B cell (primary cell): ENCODE measurements around the gene NPTXR. TPM values are rescaled to one million over a fixed set of nuclear protein-coding genes. Genes with fewer than 3 reads are reported as not detected.

Experiments
- ATAC-seq: fragments of 200-7000 bp; cut with Tn5 transposase; one replicate; pipeline ENCODE4 v1.10.0; 2021; ENCODE audit warnings: low read depth, mild to moderate bottlenecking, moderate number of reproducible peaks, moderate library complexity
- CTCF ChIA-PET: fragments of 350-600 bp; sonication (Branson Sonifier 250); formaldehyde crosslinking; loops from one replicate; lab custom pipeline; 2021; ENCODE audit warnings: antibody characterized with exemption, inconsistent platforms; lab: Charles Lee
- POLR2A ChIA-PET: fragments of 350-600 bp; sonication (Branson Sonifier 250); formaldehyde crosslinking; loops from one replicate; lab custom pipeline; 2021; ENCODE audit warnings: antibody characterized with exemption; lab: Charles Lee
- DNase-seq: peaks from one replicate; pipeline ENCODE4 v3.0.0; 2013
- H2AFZ ChIP-seq: 2 replicates; pipeline ENCODE4 v1.6.1; 2012; ENCODE audit warnings: mild to moderate bottlenecking, low read depth, low read length; ENCODE audit not compliant: insufficient read depth, poor library complexity, severe bottlenecking
- H3K27ac ChIP-seq, 2 donors: 1 replicate in 1 of 2; 2 replicates in 1 of 2; pipeline ENCODE4 v1.5.1; 2012 to 2013; ENCODE audit warnings: low read length in 2 of 2, mild to moderate bottlenecking in 2 of 2, moderate library complexity in 1 of 2
- H3K27me3 ChIP-seq, 4 experiments: fragments of 200-600 bp in 1 of 4; sonication (generic) in 1 of 4; replicated peaks in 1 of 4; 1 replicate in 2 of 4; 2 replicates in 2 of 4; pipeline versions ENCODE4 v1.6.1 to v1.7.0; 2013 to 2016; ENCODE audit warnings: low read length in 3 of 4, mild to moderate bottlenecking in 2 of 4, mixed read lengths in 1 of 4, moderate library complexity in 1 of 4; ENCODE audit not compliant: insufficient read depth in 4 of 4, control insufficient read depth in 3 of 4; ENCODE audit errors: control extremely low read depth in 1 of 4
- H3K36me3 ChIP-seq, 2 experiments: replicated peaks in 1 of 2; 1 replicate in 1 of 2; 2 replicates in 1 of 2; pipeline versions ENCODE4 v1.6.1 to v1.7.1; 2013; ENCODE audit warnings: low read length in 1 of 2; ENCODE audit not compliant: insufficient read depth in 2 of 2, control insufficient read depth in 1 of 2; ENCODE audit errors: control extremely low read depth in 1 of 2, extremely low read depth in 1 of 2
- H3K4me1 ChIP-seq, 2 donors: fragments of 200-600 bp in 1 of 2; sonication (generic) in 1 of 2; 1 replicate in 1 of 2; 2 replicates in 1 of 2; pipeline versions ENCODE4 v1.5.1 to v1.6.1; 2013 to 2017; ENCODE audit warnings: low read length in 2 of 2; ENCODE audit not compliant: control insufficient read depth in 2 of 2, insufficient read depth in 2 of 2
- H3K4me2 ChIP-seq: replicated peaks from 2 replicates; pipeline ENCODE3; 2012; ENCODE audit warnings: mild to moderate bottlenecking, low read depth, low read length; ENCODE audit not compliant: poor library complexity, severe bottlenecking
- H3K4me3 ChIP-seq, 5 experiments: fragments of 200-600 bp in 1 of 5; sonication (generic) in 1 of 5; 1 replicate in 3 of 5; 2 replicates in 2 of 5; pipeline versions ENCODE4 v1.5.1 to v1.7.0; 2011 to 2016; ENCODE audit warnings: low read length in 4 of 5, mild to moderate bottlenecking in 4 of 5, low read depth in 2 of 5, control low read depth in 1 of 5, moderate library complexity in 1 of 5; ENCODE audit not compliant: insufficient read depth in 1 of 5; ENCODE audit errors: control extremely low read depth in 1 of 5, extremely low read depth in 1 of 5
- H3K79me2 ChIP-seq: fragments of 200-600 bp; sonication (generic); one replicate; pipeline ENCODE4 v1.6.0; 2016; ENCODE audit warnings: low read length; ENCODE audit not compliant: control insufficient read depth, insufficient read depth
- H3K9ac ChIP-seq: fragments of 200-600 bp; sonication (generic); 2 replicates; pipeline ENCODE4 v1.6.1; 2017; ENCODE audit warnings: mild to moderate bottlenecking, low read length, moderate library complexity
- H3K9me3 ChIP-seq, 3 donors: one replicate each; pipeline versions ENCODE4 v1.6.1 to v1.7.1; 2013; ENCODE audit warnings: low read length in 2 of 3; ENCODE audit not compliant: control insufficient read depth in 2 of 3, insufficient read depth in 1 of 3; ENCODE audit errors: control extremely low read depth in 1 of 3
- H4K20me1 ChIP-seq: 2 replicates; pipeline ENCODE4 v1.6.0; 2012; ENCODE audit warnings: mild to moderate bottlenecking, low read length; ENCODE audit not compliant: insufficient read depth, control insufficient read depth, poor library complexity, severe bottlenecking
- H3K27ac Mint-ChIP-seq: one replicate; pipeline ENCODE4 v1.8.0; 2021; ENCODE audit warnings: mixed read lengths
- H3K27me3 Mint-ChIP-seq: one replicate; pipeline ENCODE4 v1.8.0; 2021; ENCODE audit warnings: mixed read lengths
- H3K4me1 Mint-ChIP-seq: one replicate; pipeline ENCODE4 v1.8.0; 2021; ENCODE audit warnings: mixed read lengths
- H3K4me3 Mint-ChIP-seq: one replicate; pipeline ENCODE4 v1.8.0; 2021; ENCODE audit warnings: mixed read lengths
- H3K9me3 Mint-ChIP-seq: one replicate; pipeline ENCODE4 v1.8.0; 2022; ENCODE audit warnings: mixed read lengths; ENCODE audit not compliant: insufficient read depth
- CTCF ChIP-seq: fragments of 200-600 bp; IDR thresholded peaks from one replicate; pipeline ENCODE4 v1.8.0; 2022; ENCODE audit warnings: antibody characterized with exemption, mild to moderate bottlenecking
- EZH2 ChIP-seq: IDR thresholded peaks from 2 replicates; pipeline ENCODE4 v1.6.1; 2012; ENCODE audit warnings: borderline replicate concordance, low read depth, mild to moderate bottlenecking, moderate library complexity, low read length; ENCODE audit not compliant: insufficient read depth, poor library complexity, severe bottlenecking
- WGBS: methylation state at CpG from one replicate; pipeline ENCODE4 v1.1.5; 2013; ENCODE audit warnings: missing lambda C conversion rate; ENCODE audit not compliant: insufficient coverage; 5-methylcytosine and 5-hydroxymethylcytosine counted together
- intact Hi-C: fragments of 100-400 bp; cut with micrococcal nuclease; formaldehyde crosslinking; loops from one replicate; pipeline ENCODE4 v1.10.0; 2022
- polyA plus RNA-seq: library from polyadenylated mRNA; depleted of rRNA; stranded (reverse); fragments of >200 nt; gene quantifications from 2 replicates; pipeline ENCODE4 v1.2.3, GENCODE V29; 2012
- total RNA-seq, 2 donors: library from RNA; stranded (reverse); fragments of 120-200 nt in 1 of 2; gene quantifications; 1 replicate in 1 of 2; 2 replicates in 1 of 2; pipeline versions ENCODE4 v1.2.3 to v1.2.4, GENCODE V29; 2013 to 2022

The NPTXR gene
- total and polyA plus RNA-seq, 2 donors (not counting 1 experiment from before 2014, with no cell fraction given), result 0.16 to 0.71 TPM

GRCh38 chr22:38881464-38881871 is 37.6 kb upstream of the NPTXR start:
- Histone ChIP-seq H3K79me2 (no peaks in the 10 kb centered on the region), H4K20me1 (no peaks in the 10 kb centered on the region), H2AFZ (peak overlapping the region; percentile 5), H3K27me3 (peaks cover 0 to 12% (median 3%) of the 10 kb centered on the region in 4 experiments), H3K4me2 (no peak overlapping the region), H3K4me1 (no peaks in the 10 kb centered on the region), H3K9ac (no peak overlapping the region), H3K36me3 (no peaks in the 10 kb centered on the region), H3K9me3 (no peaks in the 10 kb centered on the region), H3K4me3 (no peak overlapping the region), H3K27ac (no peak overlapping the region)
- ChIA-PET POLR2A (no interaction called here), CTCF (interaction anchor here (1.5 kb wide), 1 partner anchor 12 kb away, joined by 3 read pairs; no protein-coding TSS in a partner anchor)
- H3K4me1 Mint-ChIP-seq, result no peaks in the 10 kb centered on the region
- 20% methylated on average over 9 of the region's 9 CpGs for WGBS
- no peak for TF ChIP-seq CTCF
- no peak for TF ChIP-seq EZH2
- peaks cover 39% of the 10 kb centered on the region for H3K27me3 Mint-ChIP-seq
- intact Hi-C loops, result no loop called here
- no peak overlapping the region for H3K27ac Mint-ChIP-seq
- H3K9me3 Mint-ChIP-seq, result no peaks in the 10 kb centered on the region
- no peak for ATAC-seq
- DNase-seq, result peak; percentile 3
- no peak overlapping the region for H3K4me3 Mint-ChIP-seq

- 100% methylated on average over 1 of the region's 5 CpGs for WGBS
- ChIA-PET CTCF (interaction anchor here (2.9 kb wide), 1 partner anchor 10 kb away, joined by 14 read pairs; no protein-coding TSS in a partner anchor), POLR2A (interaction anchor here (0.7 kb wide), 1 partner anchor 406 kb away, joined by 3 read pairs; no protein-coding TSS in a partner anchor)
- Histone ChIP-seq H2AFZ (no peak overlapping the region), H3K4me2 (no peak overlapping the region), H3K27ac (no peak overlapping the region), H3K79me2 (no peaks in the 10 kb centered on the region), H4K20me1 (no peaks in the 10 kb centered on the region), H3K27me3 (peaks cover 0 to 15% (median 4%) of the 10 kb centered on the region in 4 experiments), H3K4me1 (no peaks in the 10 kb centered on the region), H3K36me3 (no peaks in the 10 kb centered on the region), H3K4me3 (no peak overlapping the region), H3K9me3 (no peaks in the 10 kb centered on the region), H3K9ac (no peak overlapping the region)
- DNase-seq (no peak), ATAC-seq (no peak)
- no peaks in the 10 kb centered on the region for H3K4me1 Mint-ChIP-seq
- no peak overlapping the region for H3K4me3 Mint-ChIP-seq
- peaks cover 35% of the 10 kb centered on the region for H3K27me3 Mint-ChIP-seq
- H3K27ac Mint-ChIP-seq, result no peak overlapping the region
- TF ChIP-seq CTCF, result no peak
- H3K9me3 Mint-ChIP-seq, result no peaks in the 10 kb centered on the region
- intact Hi-C loops, result loop anchor here (10.0 kb wide), 2 partner anchors 125 to 645 kb away; partner anchors contain the start of genes ATF4 and SUN2
Observed at GRCh38 chr22:38879961-38880360, 36.1 kb upstream of the NPTXR start.
